GM18951 (cell line): ENCODE data around the gene TAS2R30.

Experiments used
- POLR2A ChIP-seq: IDR thresholded peaks from 4 replicates; pipeline ENCODE4 v1.6.1; 2011; ENCODE audit warnings: mild to moderate bottlenecking; ENCODE audit not compliant: insufficient read length, insufficient read depth; ENCODE audit errors: extremely low read depth
- in situ Hi-C: fragments of 300-500 bp; cut with MboI; formaldehyde crosslinking; loops from one replicate; pipeline ENCODE4 v1.12.0; 2022; ENCODE audit warnings: low sequenced_read_pairs, mixed read lengths, inconsistent platforms; ENCODE audit not compliant: unreplicated experiment

The TAS2R30 gene

DNA sequence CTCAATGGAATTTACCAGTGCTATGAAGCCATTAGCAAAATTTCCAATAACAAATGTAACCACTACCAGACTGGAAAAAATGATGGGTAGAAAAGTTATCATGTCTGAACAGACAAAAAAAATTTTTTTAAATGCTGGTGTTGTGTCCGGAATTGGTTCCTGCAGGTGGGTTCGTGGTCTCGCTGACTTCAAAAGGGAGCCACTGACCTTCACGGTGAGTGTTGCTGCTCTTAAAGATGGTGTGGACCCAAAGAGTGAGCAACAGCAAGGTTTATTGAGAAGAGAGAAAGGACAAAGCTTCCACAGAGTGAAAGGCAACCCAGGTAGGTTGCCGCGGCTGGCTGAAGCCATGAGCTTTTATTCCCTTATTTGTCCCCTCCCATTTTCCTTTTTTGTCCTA is 42.3 kb downstream of the TAS2R30 start, which contains the start of gene TAS2R43:
TAS2R43 (minus strand) TSS at position 186 of the 400 bp plus-strand sequence; CDS start at position 102, 84 bp downstream.
- in situ Hi-C loops = no loop called here
- no peak for TF ChIP-seq POLR2A

DNA sequence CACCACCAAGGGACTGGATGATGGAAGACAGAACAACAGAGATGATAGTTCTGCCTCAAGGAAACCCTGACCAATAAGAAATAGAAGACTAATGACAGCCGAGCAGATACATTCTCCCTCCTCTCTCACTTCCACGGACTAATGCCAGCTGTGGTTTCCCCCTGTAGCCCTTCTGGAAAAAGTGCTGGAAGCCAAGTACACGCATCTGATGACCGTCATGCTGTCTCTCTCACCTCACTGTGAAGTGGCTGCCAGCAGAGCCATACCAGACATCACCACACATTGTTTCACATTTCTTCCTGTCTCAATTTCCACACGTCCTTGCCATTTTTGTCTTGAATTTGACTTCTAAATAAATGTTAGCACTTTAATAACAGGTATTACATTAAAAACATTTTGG is 45.2 kb downstream of the TAS2R30 start:
- no peak for TF ChIP-seq POLR2A
- in situ Hi-C loops = no loop called here

DNA sequence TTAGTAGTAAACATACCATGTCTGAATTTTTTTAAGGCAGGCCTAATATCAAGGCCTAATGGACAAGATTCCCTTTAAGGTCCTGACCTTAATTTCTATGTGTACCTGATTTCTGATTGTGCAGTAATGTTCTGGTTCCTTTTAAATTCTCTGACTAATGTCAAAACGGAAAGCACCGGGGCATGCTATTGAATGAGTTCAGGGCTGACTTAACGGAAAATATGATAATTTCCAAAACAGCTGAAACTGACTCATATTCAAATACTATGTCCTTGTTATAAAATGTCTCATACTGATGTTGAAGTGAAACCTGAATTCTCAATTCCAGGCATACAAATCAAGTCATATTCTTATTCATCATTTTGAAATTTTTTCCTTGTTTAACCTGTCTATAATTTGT is 49.0 kb downstream of the TAS2R30 start:
- TF ChIP-seq POLR2A = no peak
- in situ Hi-C loops = no loop called here
